C4-2B (cell line): ENCODE measurements around the gene TICAM2.

Experiments used
- ZFX ChIP-seq: fragments of 450-650 bp; IDR thresholded peaks from 2 replicates; pipeline ENCODE4 v1.6.1; 2017
- TF ChIP-seq, protein P1 (sequence below): fragments of 450-650 bp; conservative IDR thresholded peaks from 2 replicates; pipeline ENCODE4 v1.5.1; 2017; ENCODE audit warnings: mild to moderate bottlenecking

DNA sequence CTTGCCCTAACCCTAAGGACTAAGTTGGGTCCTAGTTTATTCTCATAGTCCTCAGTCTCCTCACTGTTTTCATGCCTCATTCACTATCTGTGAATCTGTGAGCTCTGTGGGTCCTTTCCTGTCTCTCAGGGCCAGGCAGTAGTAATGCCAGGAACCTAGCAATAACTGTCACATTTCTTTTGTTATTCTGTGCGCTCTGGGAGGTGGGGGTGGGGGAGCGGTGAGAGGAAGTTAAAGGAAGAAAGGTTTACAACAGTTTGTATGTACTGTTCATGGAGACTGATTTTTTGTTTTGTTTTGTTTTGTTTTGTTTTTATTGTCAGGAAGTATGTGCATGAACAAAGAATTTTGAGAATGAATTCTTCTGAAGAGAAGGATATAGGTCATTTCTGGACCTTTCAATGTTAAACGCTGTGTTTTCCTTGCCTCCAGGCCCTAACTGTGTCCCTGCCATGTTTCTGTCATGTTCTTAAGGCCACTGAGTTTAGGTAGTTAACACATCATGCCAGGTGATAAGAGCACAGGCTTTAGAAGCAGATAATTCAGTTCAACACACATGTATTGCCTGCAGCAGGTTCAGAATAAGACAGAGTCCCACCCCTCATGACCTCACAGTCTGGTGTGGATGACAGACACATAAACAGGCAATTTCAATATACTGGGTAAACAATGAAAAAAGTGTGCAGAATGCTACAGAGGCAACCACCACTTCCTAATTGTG is 44.5 kb downstream of the TICAM2 start:
- TF ChIP-seq, protein P1, sequence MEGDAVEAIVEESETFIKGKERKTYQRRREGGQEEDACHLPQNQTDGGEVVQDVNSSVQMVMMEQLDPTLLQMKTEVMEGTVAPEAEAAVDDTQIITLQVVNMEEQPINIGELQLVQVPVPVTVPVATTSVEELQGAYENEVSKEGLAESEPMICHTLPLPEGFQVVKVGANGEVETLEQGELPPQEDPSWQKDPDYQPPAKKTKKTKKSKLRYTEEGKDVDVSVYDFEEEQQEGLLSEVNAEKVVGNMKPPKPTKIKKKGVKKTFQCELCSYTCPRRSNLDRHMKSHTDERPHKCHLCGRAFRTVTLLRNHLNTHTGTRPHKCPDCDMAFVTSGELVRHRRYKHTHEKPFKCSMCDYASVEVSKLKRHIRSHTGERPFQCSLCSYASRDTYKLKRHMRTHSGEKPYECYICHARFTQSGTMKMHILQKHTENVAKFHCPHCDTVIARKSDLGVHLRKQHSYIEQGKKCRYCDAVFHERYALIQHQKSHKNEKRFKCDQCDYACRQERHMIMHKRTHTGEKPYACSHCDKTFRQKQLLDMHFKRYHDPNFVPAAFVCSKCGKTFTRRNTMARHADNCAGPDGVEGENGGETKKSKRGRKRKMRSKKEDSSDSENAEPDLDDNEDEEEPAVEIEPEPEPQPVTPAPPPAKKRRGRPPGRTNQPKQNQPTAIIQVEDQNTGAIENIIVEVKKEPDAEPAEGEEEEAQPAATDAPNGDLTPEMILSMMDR = no peak
- no peak for TF ChIP-seq ZFX
